GM23338 (cell line): ENCODE measurements around the gene TMEM252. TPM values are rescaled to one million over a fixed set of nuclear protein-coding genes. Genes with fewer than 3 reads are reported as not detected.

Source experiments
- ATAC-seq: fragments of 200-7000 bp; cut with Tn5 transposase; 3 replicates; pipeline ENCODE4 v1.9.1; 2020
- DNase-seq: peaks from one replicate; pipeline ENCODE4 v3.0.0-alpha.2; 2015; ENCODE audit warnings: low spot score
- H2AFZ ChIP-seq: fragments of 200-600 bp; sonication (generic); 2 replicates; pipeline ENCODE4 v1.8.0; 2016; ENCODE audit warnings: antibody characterized with exemption, mild to moderate bottlenecking, moderate library complexity
- H3F3A ChIP-seq: fragments of 200-600 bp; sonication (generic); replicated peaks from 2 replicates; pipeline ENCODE4 v1.8.0; 2017; ENCODE audit warnings: antibody characterized with exemption, mixed run types, low read depth
- H3K27ac ChIP-seq: fragments of 200-600 bp; sonication (generic); 2 replicates; pipeline ENCODE4 v1.6.1; 2016; ENCODE audit warnings: low read depth
- H3K27me3 ChIP-seq: fragments of 200-600 bp; sonication (generic); 2 replicates; pipeline ENCODE4 v1.8.0; 2016; ENCODE audit warnings: mild to moderate bottlenecking, mixed run types, moderate library complexity; ENCODE audit not compliant: insufficient read depth
- H3K36me3 ChIP-seq: fragments of 200-600 bp; sonication (generic); 2 replicates; pipeline ENCODE4 v1.8.0; 2016; ENCODE audit warnings: mild to moderate bottlenecking; ENCODE audit not compliant: insufficient read depth
- H3K4me1 ChIP-seq: fragments of 200-600 bp; sonication (generic); 2 replicates; pipeline ENCODE4 v1.8.0; 2016; ENCODE audit warnings: mild to moderate bottlenecking, moderate library complexity; ENCODE audit not compliant: insufficient read depth
- H3K4me2 ChIP-seq: fragments of 200-600 bp; sonication (generic); 2 replicates; pipeline ENCODE4 v1.7.1; 2017; ENCODE audit warnings: mixed run types
- H3K4me3 ChIP-seq: fragments of 200-600 bp; sonication (generic); 2 replicates; pipeline ENCODE4 v1.6.1; 2016; ENCODE audit warnings: mixed run types
- H3K79me2 ChIP-seq: fragments of 200-600 bp; sonication (generic); replicated peaks from 2 replicates; pipeline ENCODE4 v1.8.0; 2017; ENCODE audit warnings: mild to moderate bottlenecking; ENCODE audit not compliant: insufficient read depth
- H3K9me2 ChIP-seq: fragments of 200-600 bp; sonication (generic); 2 replicates; pipeline ENCODE4 v1.8.0; 2017; ENCODE audit not compliant: insufficient read depth
- H4K20me1 ChIP-seq: fragments of 200-600 bp; sonication (generic); replicated peaks from 2 replicates; pipeline ENCODE4 v1.8.0; 2017; ENCODE audit warnings: mild to moderate bottlenecking; ENCODE audit not compliant: insufficient read depth
- H3K27ac Mint-ChIP-seq: 2 replicates; pipeline ENCODE4 v1.8.0; 2020; ENCODE audit warnings: inconsistent platforms, mild to moderate bottlenecking, moderate library complexity, mixed read lengths
- H3K27me3 Mint-ChIP-seq: 3 replicates; pipeline ENCODE4 v1.8.0; 2022; ENCODE audit warnings: low read depth, mild to moderate bottlenecking, moderate library complexity, mixed read lengths, inconsistent platforms; ENCODE audit not compliant: insufficient read depth, poor library complexity
- H3K36me3 Mint-ChIP-seq: 3 replicates; pipeline ENCODE4 v1.8.0; 2021; ENCODE audit warnings: low read depth, mild to moderate bottlenecking, inconsistent platforms, moderate library complexity, mixed read lengths
- H3K4me1 Mint-ChIP-seq: 3 replicates; pipeline ENCODE4 v1.8.0; 2020; ENCODE audit warnings: mild to moderate bottlenecking, inconsistent platforms, mixed read lengths
- H3K4me3 Mint-ChIP-seq: 3 replicates; pipeline ENCODE4 v1.8.0; 2021; ENCODE audit warnings: moderate library complexity, mild to moderate bottlenecking, inconsistent platforms, mixed read lengths
- H3K9me3 Mint-ChIP-seq: 3 replicates; pipeline ENCODE4 v1.8.0; 2020; ENCODE audit warnings: moderate library complexity, mild to moderate bottlenecking, inconsistent platforms, mixed read lengths
- CREB1 ChIP-seq: fragments of 250-450 bp; sonication (Bioruptor Pico); IDR thresholded peaks from 2 replicates; pipeline ENCODE4 v1.5.0; 2020; ENCODE audit warnings: low read depth, mild to moderate bottlenecking, moderate library complexity
- CTCF ChIP-seq, 2 experiments: fragments of 200-600 bp in 1 of 2; sonication (generic) in 1 of 2; conservative IDR thresholded peaks; 2 replicates each; pipeline versions ENCODE4 v1.5.1 to v1.6.1; 2016 to 2017; ENCODE audit warnings: antibody characterized with exemption in 2 of 2, low read depth in 2 of 2, mild to moderate bottlenecking in 2 of 2, moderate library complexity in 1 of 2
- EZH2 ChIP-seq: fragments of 200-600 bp; sonication (generic); IDR thresholded peaks from one replicate; pipeline ENCODE4 v1.8.0; 2017; ENCODE audit warnings: antibody characterized with exemption, mild to moderate bottlenecking, low read depth; ENCODE audit not compliant: unreplicated experiment
- EZH2phosphoT487 ChIP-seq: fragments of 200-600 bp; sonication (generic); IDR thresholded peaks from one replicate; pipeline ENCODE4 v1.8.1; 2018; ENCODE audit warnings: antibody characterized with exemption; ENCODE audit not compliant: unreplicated experiment
- JUNB ChIP-seq: IDR thresholded peaks from one replicate; pipeline ENCODE4 v1.6.1; 2016; ENCODE audit warnings: antibody characterized with exemption; ENCODE audit not compliant: unreplicated experiment
- NANOG ChIP-seq: IDR thresholded peaks from 2 replicates; pipeline ENCODE4 v1.6.1; 2016; ENCODE audit warnings: antibody characterized with exemption, borderline replicate concordance
- POLR2AphosphoS5 ChIP-seq: IDR thresholded peaks from 2 replicates; pipeline ENCODE4 v1.6.1; 2016; ENCODE audit warnings: antibody characterized with exemption, low read depth
- REST ChIP-seq: IDR thresholded peaks from one replicate; pipeline ENCODE4 v1.6.1; 2018; ENCODE audit warnings: antibody characterized with exemption; ENCODE audit not compliant: unreplicated experiment
- STAT1 ChIP-seq: IDR thresholded peaks from one replicate; pipeline ENCODE4 v1.6.1; 2016; ENCODE audit warnings: antibody characterized with exemption; ENCODE audit not compliant: unreplicated experiment
- ZNF114 ChIP-seq: fragments of 250-450 bp; sonication (Bioruptor Pico); IDR thresholded peaks from 2 replicates; pipeline ENCODE4 v1.5.0; 2020; ENCODE audit warnings: mild to moderate bottlenecking, moderate library complexity
- ZNF331 ChIP-seq: fragments of 250-450 bp; sonication (Bioruptor Pico); IDR thresholded peaks from 2 replicates; pipeline ENCODE4 v1.5.0; 2020; ENCODE audit warnings: low read depth, mild to moderate bottlenecking, moderate library complexity
- polyA plus RNA-seq: library from polyadenylated mRNA; unstranded; fragments of >200 nt; fragmentation: Nextera tagmentation; extraction: Ambion mirVana; gene quantifications from 2 replicates; pipeline ENCODE4 v1.2.1, GENCODE V29; 2016
- total RNA-seq: library from RNA; depleted of rRNA; stranded (reverse); fragments of >200 nt; shearing (Covaris generic); gene quantifications from 2 replicates; pipeline ENCODE4 v1.2.3, GENCODE V29; 2014
- TF ChIP-seq, protein P1 (sequence below): IDR thresholded peaks from 2 replicates; pipeline ENCODE4 v1.6.1; 2016; ENCODE audit warnings: antibody characterized with exemption
- TF ChIP-seq, protein P2 (sequence below): fragments of 250-450 bp; sonication (Bioruptor Pico); IDR thresholded peaks from 2 replicates; pipeline ENCODE4 v1.5.0; 2020; ENCODE audit warnings: mild to moderate bottlenecking, moderate library complexity

TMEM252 gene
- total and polyA plus RNA-seq, 2 experiments from 2014 or later, result not detected

DNA sequence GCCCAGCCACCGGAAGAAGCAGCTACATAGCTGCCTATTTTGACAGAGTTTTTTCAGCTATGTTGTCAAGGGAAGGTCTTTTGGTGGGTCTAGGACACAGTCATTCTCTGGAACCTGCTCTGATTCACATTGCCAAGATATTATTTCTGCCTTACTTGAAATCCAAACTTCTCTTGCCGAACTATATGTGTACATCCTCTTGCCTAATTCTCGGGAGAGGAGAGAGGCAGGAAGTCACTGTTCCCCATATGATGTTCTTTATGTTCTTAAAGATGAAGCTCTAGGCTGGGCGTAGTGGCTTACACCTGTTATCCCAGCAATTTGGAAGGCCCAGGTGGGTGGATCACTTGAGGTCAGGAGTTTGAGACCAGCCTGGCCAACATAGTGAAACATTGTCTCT lies 8.6 kb downstream of the TMEM252 start:
- no peaks in the 10 kb centered on the region for H4K20me1 ChIP-seq
- H3K27me3 ChIP-seq, result peaks cover 46% of the 10 kb centered on the region
- no peak overlapping the region for H3K27ac ChIP-seq
- no peaks in the 10 kb centered on the region for H3F3A ChIP-seq
- H3K36me3 ChIP-seq, result no peaks in the 10 kb centered on the region
- DNase-seq, result no peak
- Mint-ChIP-seq H3K4me3 (no peak overlapping the region), H3K27me3 (peaks cover 5% of the 10 kb centered on the region), H3K9me3 (no peaks in the 10 kb centered on the region), H3K27ac (no peak overlapping the region), H3K4me1 (peaks cover 2% of the 10 kb centered on the region; the same call in 1 of the 3 replicates), H3K36me3 (no peaks in the 10 kb centered on the region)
- no peaks in the 10 kb centered on the region for H3K4me1 ChIP-seq
- no peaks in the 10 kb centered on the region for H3K79me2 ChIP-seq
- no peak for ATAC-seq
- H3K9me2 ChIP-seq, result no peaks in the 10 kb centered on the region
- H2AFZ ChIP-seq, result no peak overlapping the region
- H3K4me3 ChIP-seq, result no peak overlapping the region
- H3K4me2 ChIP-seq, result no peak overlapping the region
- TF ChIP-seq EZH2 (no peak), CREB1 (CRISPR knock-in tag) (no peak), REST (no peak), EZH2phosphoT487 (no peak), ZNF114 (CRISPR knock-in tag) (no peak), ZNF331 (CRISPR knock-in tag) (no peak), CTCF (conservative IDR thresholded peaks at IDR 0.05; ENCODE audit: low read depth in 2 of 2) (no peak), JUNB (no peak), POLR2AphosphoS5 (no peak), NANOG (no peak), STAT1 (no peak)
- TF ChIP-seq, protein P1, sequence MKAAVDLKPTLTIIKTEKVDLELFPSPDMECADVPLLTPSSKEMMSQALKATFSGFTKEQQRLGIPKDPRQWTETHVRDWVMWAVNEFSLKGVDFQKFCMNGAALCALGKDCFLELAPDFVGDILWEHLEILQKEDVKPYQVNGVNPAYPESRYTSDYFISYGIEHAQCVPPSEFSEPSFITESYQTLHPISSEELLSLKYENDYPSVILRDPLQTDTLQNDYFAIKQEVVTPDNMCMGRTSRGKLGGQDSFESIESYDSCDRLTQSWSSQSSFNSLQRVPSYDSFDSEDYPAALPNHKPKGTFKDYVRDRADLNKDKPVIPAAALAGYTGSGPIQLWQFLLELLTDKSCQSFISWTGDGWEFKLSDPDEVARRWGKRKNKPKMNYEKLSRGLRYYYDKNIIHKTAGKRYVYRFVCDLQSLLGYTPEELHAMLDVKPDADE, result no peak
- TF ChIP-seq, protein P2, sequence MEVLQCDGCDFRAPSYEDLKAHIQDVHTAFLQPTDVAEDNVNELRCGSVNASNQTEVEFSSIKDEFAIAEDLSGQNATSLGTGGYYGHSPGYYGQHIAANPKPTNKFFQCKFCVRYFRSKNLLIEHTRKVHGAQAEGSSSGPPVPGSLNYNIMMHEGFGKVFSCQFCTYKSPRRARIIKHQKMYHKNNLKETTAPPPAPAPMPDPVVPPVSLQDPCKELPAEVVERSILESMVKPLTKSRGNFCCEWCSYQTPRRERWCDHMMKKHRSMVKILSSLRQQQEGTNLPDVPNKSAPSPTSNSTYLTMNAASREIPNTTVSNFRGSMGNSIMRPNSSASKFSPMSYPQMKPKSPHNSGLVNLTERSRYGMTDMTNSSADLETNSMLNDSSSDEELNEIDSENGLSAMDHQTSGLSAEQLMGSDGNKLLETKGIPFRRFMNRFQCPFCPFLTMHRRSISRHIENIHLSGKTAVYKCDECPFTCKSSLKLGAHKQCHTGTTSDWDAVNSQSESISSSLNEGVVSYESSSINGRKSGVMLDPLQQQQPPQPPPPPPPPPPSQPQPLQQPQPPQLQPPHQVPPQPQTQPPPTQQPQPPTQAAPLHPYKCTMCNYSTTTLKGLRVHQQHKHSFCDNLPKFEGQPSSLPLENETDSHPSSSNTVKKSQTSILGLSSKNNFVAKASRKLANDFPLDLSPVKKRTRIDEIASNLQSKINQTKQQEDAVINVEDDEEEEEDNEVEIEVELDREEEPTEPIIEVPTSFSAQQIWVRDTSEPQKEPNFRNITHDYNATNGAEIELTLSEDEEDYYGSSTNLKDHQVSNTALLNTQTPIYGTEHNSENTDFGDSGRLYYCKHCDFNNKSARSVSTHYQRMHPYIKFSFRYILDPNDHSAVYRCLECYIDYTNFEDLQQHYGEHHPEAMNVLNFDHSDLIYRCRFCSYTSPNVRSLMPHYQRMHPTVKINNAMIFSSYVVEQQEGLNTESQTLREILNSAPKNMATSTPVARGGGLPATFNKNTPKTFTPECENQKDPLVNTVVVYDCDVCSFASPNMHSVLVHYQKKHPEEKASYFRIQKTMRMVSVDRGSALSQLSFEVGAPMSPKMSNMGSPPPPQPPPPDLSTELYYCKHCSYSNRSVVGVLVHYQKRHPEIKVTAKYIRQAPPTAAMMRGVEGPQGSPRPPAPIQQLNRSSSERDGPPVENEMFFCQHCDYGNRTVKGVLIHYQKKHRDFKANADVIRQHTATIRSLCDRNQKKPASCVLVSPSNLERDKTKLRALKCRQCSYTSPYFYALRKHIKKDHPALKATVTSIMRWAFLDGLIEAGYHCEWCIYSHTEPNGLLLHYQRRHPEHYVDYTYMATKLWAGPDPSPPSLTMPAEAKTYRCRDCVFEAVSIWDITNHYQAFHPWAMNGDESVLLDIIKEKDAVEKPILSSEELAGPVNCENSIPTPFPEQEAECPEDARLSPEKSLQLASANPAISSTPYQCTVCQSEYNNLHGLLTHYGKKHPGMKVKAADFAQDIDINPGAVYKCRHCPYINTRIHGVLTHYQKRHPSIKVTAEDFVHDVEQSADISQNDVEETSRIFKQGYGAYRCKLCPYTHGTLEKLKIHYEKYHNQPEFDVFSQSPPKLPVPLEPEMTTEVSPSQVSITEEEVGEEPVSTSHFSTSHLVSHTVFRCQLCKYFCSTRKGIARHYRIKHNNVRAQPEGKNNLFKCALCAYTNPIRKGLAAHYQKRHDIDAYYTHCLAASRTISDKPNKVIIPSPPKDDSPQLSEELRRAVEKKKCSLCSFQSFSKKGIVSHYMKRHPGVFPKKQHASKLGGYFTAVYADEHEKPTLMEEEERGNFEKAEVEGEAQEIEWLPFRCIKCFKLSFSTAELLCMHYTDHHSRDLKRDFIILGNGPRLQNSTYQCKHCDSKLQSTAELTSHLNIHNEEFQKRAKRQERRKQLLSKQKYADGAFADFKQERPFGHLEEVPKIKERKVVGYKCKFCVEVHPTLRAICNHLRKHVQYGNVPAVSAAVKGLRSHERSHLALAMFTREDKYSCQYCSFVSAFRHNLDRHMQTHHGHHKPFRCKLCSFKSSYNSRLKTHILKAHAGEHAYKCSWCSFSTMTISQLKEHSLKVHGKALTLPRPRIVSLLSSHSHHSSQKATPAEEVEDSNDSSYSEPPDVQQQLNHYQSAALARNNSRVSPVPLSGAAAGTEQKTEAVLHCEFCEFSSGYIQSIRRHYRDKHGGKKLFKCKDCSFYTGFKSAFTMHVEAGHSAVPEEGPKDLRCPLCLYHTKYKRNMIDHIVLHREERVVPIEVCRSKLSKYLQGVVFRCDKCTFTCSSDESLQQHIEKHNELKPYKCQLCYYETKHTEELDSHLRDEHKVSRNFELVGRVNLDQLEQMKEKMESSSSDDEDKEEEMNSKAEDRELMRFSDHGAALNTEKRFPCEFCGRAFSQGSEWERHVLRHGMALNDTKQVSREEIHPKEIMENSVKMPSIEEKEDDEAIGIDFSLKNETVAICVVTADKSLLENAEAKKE, result no peak
